DND-41 (cell line): ENCODE results near the gene TINAGL1.

ENCODE experiments used
- ATAC-seq: fragments of 200-7000 bp; cut with Tn5 transposase; 3 replicates; pipeline ENCODE4 v1.9.1; 2021; ENCODE audit warnings: low read depth; ENCODE audit not compliant: insufficient read depth
- DNase-seq: peaks from one replicate; pipeline ENCODE4 v3.0.0-alpha.2; 2020
- H2AFZ ChIP-seq: 2 replicates; pipeline ENCODE4 v1.6.0; 2012; ENCODE audit warnings: low read depth, low read length
- H3K27ac ChIP-seq: 2 replicates; pipeline ENCODE4 v1.5.1; 2012; ENCODE audit warnings: low read length, inconsistent platforms
- H3K27me3 ChIP-seq: fragments of 200-600 bp; sonication (generic); 2 replicates; pipeline ENCODE4 v1.6.0; 2012; ENCODE audit warnings: low read length, mild to moderate bottlenecking, inconsistent platforms; ENCODE audit not compliant: insufficient read depth, poor library complexity
- H3K36me3 ChIP-seq: 2 replicates; pipeline ENCODE4 v1.5.1; 2012; ENCODE audit warnings: low read length, inconsistent platforms; ENCODE audit not compliant: insufficient read depth
- H3K4me1 ChIP-seq: 2 replicates; pipeline ENCODE4 v1.5.1; 2012; ENCODE audit warnings: mild to moderate bottlenecking, low read length; ENCODE audit not compliant: insufficient read depth
- H3K4me2 ChIP-seq: 2 replicates; pipeline ENCODE4 v1.6.0; 2012; ENCODE audit warnings: mild to moderate bottlenecking, moderate library complexity, low read length, inconsistent platforms; ENCODE audit not compliant: insufficient read depth
- H3K4me3 ChIP-seq, 2 experiments: fragments of 200-600 bp in 1 of 2; shearing (Covaris generic) in 1 of 2; 2 replicates each; pipeline ENCODE4 v1.5.1; 2012 to 2016; ENCODE audit warnings: inconsistent platforms in 2 of 2, low read length in 2 of 2, mild to moderate bottlenecking in 2 of 2, low read depth in 1 of 2, moderate library complexity in 1 of 2
- H3K79me2 ChIP-seq: 2 replicates; pipeline ENCODE4 v1.6.0; 2012; ENCODE audit warnings: low read length, inconsistent platforms; ENCODE audit not compliant: insufficient read depth
- H3K9ac ChIP-seq: 2 replicates; pipeline ENCODE4 v1.6.0; 2012; ENCODE audit warnings: low read depth, mild to moderate bottlenecking, inconsistent platforms, low read length, moderate library complexity
- H3K9me3 ChIP-seq: 2 replicates; pipeline ENCODE4 v1.5.1; 2012; ENCODE audit warnings: low read length, moderate library complexity, mild to moderate bottlenecking, inconsistent platforms; ENCODE audit not compliant: insufficient read depth, severe bottlenecking
- H4K20me1 ChIP-seq: 2 replicates; pipeline ENCODE4 v1.6.0; 2012; ENCODE audit warnings: low read length; ENCODE audit not compliant: insufficient read depth
- EZH2 ChIP-seq: IDR thresholded peaks from 3 replicates; pipeline ENCODE4 v1.6.1; 2012; ENCODE audit warnings: borderline replicate concordance, low read depth, mild to moderate bottlenecking, moderate library complexity, low read length, inconsistent platforms; ENCODE audit not compliant: severe bottlenecking
- TF ChIP-seq, protein P1 (sequence below): IDR thresholded peaks from 2 replicates; pipeline ENCODE4 v1.5.1; 2012; ENCODE audit warnings: borderline replicate concordance, low read length, moderate library complexity, mild to moderate bottlenecking; ENCODE audit not compliant: poor library complexity, severe bottlenecking; ENCODE audit errors: extremely low read depth

TINAGL1 gene

GRCh38 chr1:31588751-31589515 is 12.6 kb downstream of the TINAGL1 start:
- DNase-seq (no peak), ATAC-seq (no peak)
- Histone ChIP-seq H3K9ac (no peak overlapping the region), H3K27ac (no peak overlapping the region), H4K20me1 (peaks cover 6% of the 10 kb centered on the region), H3K27me3 (no peaks in the 10 kb centered on the region), H3K9me3 (no peaks in the 10 kb centered on the region), H3K4me3 (no peak overlapping the region), H3K36me3 (no peaks in the 10 kb centered on the region), H3K4me1 (no peaks in the 10 kb centered on the region), H3K79me2 (no peaks in the 10 kb centered on the region), H3K4me2 (no peak overlapping the region), H2AFZ (no peak overlapping the region)
- no peak for TF ChIP-seq EZH2
- TF ChIP-seq, protein P1, sequence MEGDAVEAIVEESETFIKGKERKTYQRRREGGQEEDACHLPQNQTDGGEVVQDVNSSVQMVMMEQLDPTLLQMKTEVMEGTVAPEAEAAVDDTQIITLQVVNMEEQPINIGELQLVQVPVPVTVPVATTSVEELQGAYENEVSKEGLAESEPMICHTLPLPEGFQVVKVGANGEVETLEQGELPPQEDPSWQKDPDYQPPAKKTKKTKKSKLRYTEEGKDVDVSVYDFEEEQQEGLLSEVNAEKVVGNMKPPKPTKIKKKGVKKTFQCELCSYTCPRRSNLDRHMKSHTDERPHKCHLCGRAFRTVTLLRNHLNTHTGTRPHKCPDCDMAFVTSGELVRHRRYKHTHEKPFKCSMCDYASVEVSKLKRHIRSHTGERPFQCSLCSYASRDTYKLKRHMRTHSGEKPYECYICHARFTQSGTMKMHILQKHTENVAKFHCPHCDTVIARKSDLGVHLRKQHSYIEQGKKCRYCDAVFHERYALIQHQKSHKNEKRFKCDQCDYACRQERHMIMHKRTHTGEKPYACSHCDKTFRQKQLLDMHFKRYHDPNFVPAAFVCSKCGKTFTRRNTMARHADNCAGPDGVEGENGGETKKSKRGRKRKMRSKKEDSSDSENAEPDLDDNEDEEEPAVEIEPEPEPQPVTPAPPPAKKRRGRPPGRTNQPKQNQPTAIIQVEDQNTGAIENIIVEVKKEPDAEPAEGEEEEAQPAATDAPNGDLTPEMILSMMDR: no peak

- DNase-seq (no peak), ATAC-seq (no peak)
- no peak overlapping the region for H3K4me2 ChIP-seq
- H2AFZ ChIP-seq: no peak overlapping the region
- no peak overlapping the region for H3K4me3 ChIP-seq
- H3K36me3 ChIP-seq: no peaks in the 10 kb centered on the region
- H3K9ac ChIP-seq: no peak overlapping the region
- no peaks in the 10 kb centered on the region for H3K9me3 ChIP-seq
- no peak overlapping the region for H3K27ac ChIP-seq
- TF ChIP-seq EZH2: no peak
- TF ChIP-seq, protein P1: no peak
- no peaks in the 10 kb centered on the region for H3K27me3 ChIP-seq
- H3K79me2 ChIP-seq: no peaks in the 10 kb centered on the region
- peaks cover 4% of the 10 kb centered on the region; the same call in 1 of the 2 replicates for H4K20me1 ChIP-seq
- no peaks in the 10 kb centered on the region for H3K4me1 ChIP-seq
Measured at GRCh38 chr1:31591425-31592093, 15.2 kb downstream of the TINAGL1 start.

DNA sequence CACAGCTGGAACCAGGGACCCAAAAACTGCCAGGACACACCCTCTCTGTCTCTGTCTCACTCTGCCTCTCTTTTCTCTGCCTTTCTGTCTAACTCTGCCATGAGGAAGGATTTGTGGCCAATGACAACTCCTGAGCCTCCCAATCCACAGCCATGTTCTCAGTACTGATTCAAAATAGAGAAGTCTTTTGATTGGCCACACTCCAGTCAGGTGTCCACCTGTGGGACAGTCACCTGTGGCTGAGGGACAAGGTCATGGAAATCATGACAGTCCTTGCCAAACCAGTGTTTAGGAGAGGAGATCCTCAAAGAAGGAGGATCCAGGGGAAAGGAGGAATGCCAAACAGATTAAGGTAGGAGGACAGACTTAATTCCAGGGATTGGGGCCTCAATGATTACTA is 15.8 kb downstream of the TINAGL1 start:
- ATAC-seq: no peak
- Histone ChIP-seq H3K9ac (no peak overlapping the region), H2AFZ (no peak overlapping the region), H3K9me3 (no peaks in the 10 kb centered on the region), H3K27me3 (no peaks in the 10 kb centered on the region), H3K4me1 (no peaks in the 10 kb centered on the region), H3K4me3 (no peak overlapping the region), H3K79me2 (no peaks in the 10 kb centered on the region), H3K27ac (no peak overlapping the region), H4K20me1 (peaks cover 4% of the 10 kb centered on the region; the same call in 1 of the 2 replicates), H3K4me2 (no peak overlapping the region), H3K36me3 (no peaks in the 10 kb centered on the region)
- no peak for DNase-seq
- no peak for TF ChIP-seq EZH2
- TF ChIP-seq, protein P1: no peak
